HepG2 (cell line): Measurements from ENCODE around the gene PIP4K2B. TPM values are rescaled to one million over a fixed set of nuclear protein-coding genes. Genes with fewer than 3 reads are reported as not detected.

Experiments used
- ATAC-seq: fragments of 200-7000 bp; cut with Tn5 transposase; 3 replicates; pipeline ENCODE4 v1.9.1; 2020; ENCODE audit warnings: mild to moderate bottlenecking, moderate library complexity
- BruUV-seq: library from RNA; stranded (reverse); fragments of 400-500 nt; replicated peaks from 2 replicates; lab custom pipeline; 2021; lab: Mats Ljungman, UMichigan
- CTCF ChIA-PET: fragments of 300-600 bp; formaldehyde crosslinking; extraction: SDS; loops from one replicate; lab custom pipeline; 2021; ENCODE audit warnings: low total read pairs, inconsistent platforms, low intra/inter-chr PET ratio; lab: Yijun Ruan, JAX
- POLR2A ChIA-PET: fragments of 350-600 bp; sonication (Branson Sonifier 250); formaldehyde crosslinking; loops from one replicate; lab custom pipeline; 2020; ENCODE audit warnings: antibody characterized with exemption, inconsistent platforms; lab: Yijun Ruan, JAX
- DNase-seq: peaks from one replicate; pipeline ENCODE4 v3.0.0-alpha.2; 2015; ENCODE audit warnings: low spot score
- FAIRE-seq: peaks from 3 replicates; lab custom pipeline; 2011; peaks lifted over from hg19 to GRCh38; lab: Jason Lieb, UNC
- H2AFZ ChIP-seq: one replicate; pipeline ENCODE4 v1.6.1; 2011; ENCODE audit warnings: low read length, inconsistent platforms
- H3K27ac ChIP-seq: fragments of 300-600 bp; 3 replicates; pipeline ENCODE4 v1.8.0; 2011; ENCODE audit warnings: mixed run types, mild to moderate bottlenecking, mixed read lengths, low read length, inconsistent platforms; ENCODE audit not compliant: insufficient read depth; ENCODE audit errors: extremely low read length
- H3K27me3 ChIP-seq, 2 experiments: fragments of 200-600 bp in 1 of 2; 2 replicates in 1 of 2; 3 replicates in 1 of 2; pipeline versions ENCODE4 v1.6.0 to v1.8.0; 2011; ENCODE audit warnings: low read length in 2 of 2, mild to moderate bottlenecking in 2 of 2, moderate library complexity in 2 of 2, inconsistent platforms in 1 of 2; ENCODE audit not compliant: insufficient read depth in 2 of 2, control insufficient read depth in 1 of 2
- H3K36me3 ChIP-seq, 2 experiments: fragments of 200-600 bp in 1 of 2; replicated peaks in 1 of 2; 2 replicates in 1 of 2; 3 replicates in 1 of 2; pipeline versions ENCODE4 v1.5.1 to v1.8.0; 2011; ENCODE audit warnings: low read length in 2 of 2, inconsistent platforms in 1 of 2; ENCODE audit not compliant: insufficient read depth in 2 of 2, control insufficient read depth in 1 of 2
- H3K4me1 ChIP-seq: 2 replicates; pipeline ENCODE4 v1.5.1; 2012; ENCODE audit warnings: low read length, inconsistent platforms; ENCODE audit not compliant: insufficient read depth
- H3K4me2 ChIP-seq: 2 replicates; pipeline ENCODE4 v1.6.0; 2011; ENCODE audit warnings: low read depth, low read length, inconsistent platforms
- H3K4me3 ChIP-seq, 3 experiments: fragments of 200-600 bp in 1 of 3; sonication (generic), shearing (Covaris generic) in 1 of 3; replicated peaks in 1 of 3; 2 replicates each; pipeline ENCODE4 v1.5.1; 2011 to 2016; ENCODE audit warnings: low read length in 3 of 3, inconsistent platforms in 2 of 3, low read depth in 2 of 3, mild to moderate bottlenecking in 2 of 3, control low read depth in 1 of 3, mixed read lengths in 1 of 3; ENCODE audit not compliant: insufficient read depth in 1 of 3
- H3K79me2 ChIP-seq: one replicate; pipeline ENCODE4 v1.6.1; 2011; ENCODE audit warnings: low read length, inconsistent platforms; ENCODE audit not compliant: insufficient read depth
- H3K9ac ChIP-seq: 2 replicates; pipeline ENCODE4 v1.6.0; 2011; ENCODE audit warnings: mild to moderate bottlenecking, low read depth, low read length, inconsistent platforms; ENCODE audit not compliant: insufficient read depth
- H3K9me3 ChIP-seq: 2 replicates; pipeline ENCODE4 v1.5.1; 2012; ENCODE audit warnings: mild to moderate bottlenecking, low read length
- H4K20me1 ChIP-seq: 2 replicates; pipeline ENCODE4 v1.6.0; 2011; ENCODE audit warnings: inconsistent platforms, mild to moderate bottlenecking, low read length, moderate library complexity; ENCODE audit not compliant: insufficient read depth
- ATF3 ChIP-seq: sonication (generic); formaldehyde crosslinking; IDR thresholded peaks from 2 replicates; pipeline ENCODE4 v1.4.0; 2020; ENCODE audit warnings: missing genetic modification reagents
- GABPA ChIP-seq, 2 experiments: IDR thresholded peaks; 2 replicates each; pipeline ENCODE4 v1.6.1; 2011 to 2016; ENCODE audit warnings: low read depth in 2 of 2, low read length in 1 of 2, missing biosample characterization in 1 of 2, missing genetic modification characterization in 1 of 2
- GATA4 ChIP-seq: sonication (generic); IDR thresholded peaks from 2 replicates; pipeline ENCODE4 v1.6.1; 2016; ENCODE audit warnings: antibody characterized with exemption, low read depth, borderline replicate concordance
- MEIS2 ChIP-seq: sonication (generic); formaldehyde crosslinking; IDR thresholded peaks from 2 replicates; pipeline ENCODE4 v1.9.0; 2021; ENCODE audit warnings: mild to moderate bottlenecking, missing genetic modification reagents
- PAXIP1 ChIP-seq: sonication (generic); formaldehyde crosslinking; conservative IDR thresholded peaks from 2 replicates; pipeline ENCODE4 v1.4.0; 2020; ENCODE audit warnings: mild to moderate bottlenecking, missing genetic modification reagents, moderate library complexity
- YEATS4 ChIP-seq: sonication (generic); formaldehyde crosslinking; IDR thresholded peaks from 2 replicates; pipeline ENCODE4 v1.4.0; 2020; ENCODE audit warnings: missing genetic modification reagents, borderline replicate concordance
- ZBTB21 ChIP-seq: sonication (generic); formaldehyde crosslinking; IDR thresholded peaks from 2 replicates; pipeline ENCODE4 v1.4.0; 2020; ENCODE audit warnings: missing genetic modification reagents
- ZBTB42 ChIP-seq: sonication (generic); formaldehyde crosslinking; IDR thresholded peaks from 2 replicates; pipeline ENCODE4 v1.5.0; 2020; ENCODE audit warnings: mild to moderate bottlenecking, missing genetic modification reagents
- ZFP82 ChIP-seq: sonication (generic); formaldehyde crosslinking; IDR thresholded peaks from 2 replicates; pipeline ENCODE4 v1.5.1; 2020; ENCODE audit warnings: mild to moderate bottlenecking, missing genetic modification reagents, borderline replicate concordance
- ZMYM4 ChIP-seq: sonication (generic); formaldehyde crosslinking; IDR thresholded peaks from 2 replicates; pipeline ENCODE4 v1.8.1; 2023; ENCODE audit warnings: mild to moderate bottlenecking, missing genetic modification reagents
- ZNF552 ChIP-seq: sonication (generic); formaldehyde crosslinking; IDR thresholded peaks from 2 replicates; pipeline ENCODE4 v1.9.0; 2022; ENCODE audit warnings: missing genetic modification reagents, mild to moderate bottlenecking, borderline replicate concordance
- ZNF607 ChIP-seq: sonication (generic); formaldehyde crosslinking; IDR thresholded peaks from 2 replicates; pipeline ENCODE4 v1.5.1; 2020; ENCODE audit warnings: missing genetic modification reagents, mild to moderate bottlenecking, borderline replicate concordance
- ZNF644 ChIP-seq: IDR thresholded peaks from 2 replicates; pipeline ENCODE4 v1.6.1; 2016; ENCODE audit warnings: low read depth
- ZNF674 ChIP-seq: sonication (generic); formaldehyde crosslinking; IDR thresholded peaks from 2 replicates; pipeline ENCODE4 v1.5.0; 2020; ENCODE audit warnings: low read depth, mild to moderate bottlenecking, missing genetic modification reagents
- ZNF761 ChIP-seq: sonication (generic); formaldehyde crosslinking; conservative IDR thresholded peaks from 2 replicates; pipeline ENCODE4 v1.4.0; 2020; ENCODE audit warnings: mild to moderate bottlenecking, missing genetic modification reagents
- WGBS: methylation state at CpG from one replicate; pipeline ENCODE4 v1.1.6; 2017; ENCODE audit warnings: low lambda C conversion rate; 5-methylcytosine and 5-hydroxymethylcytosine counted together
- in situ Hi-C: cut with HindIII; loops from 2 replicates; pipeline ENCODE4 v1.10.0; 2017; ENCODE audit warnings: low pct_unique_long_range_greater_than_20kb; ENCODE audit not compliant: extremely low pct_ligation_motif_present
- intact Hi-C: fragments of 100-400 bp; cut with micrococcal nuclease; formaldehyde crosslinking; loops from one replicate; pipeline ENCODE4 v1.10.0; 2022; ENCODE audit not compliant: unreplicated experiment
- polyA plus RNA-seq, 8 experiments: library from polyadenylated mRNA; depleted of rRNA in 3 of 8; stranded (reverse) in 7 of 8; unstranded in 1 of 8; fragments of >200 nt; fragmentation: Illumina TruSeq in 4 of 8; extraction: Trizol in 4 of 8; gene quantifications; 2 replicates each; pipeline versions ENCODE4 v1.2.1 to v1.2.3, GENCODE V29; 2011 to 2016; ENCODE audit warnings: low read depth in 4 of 8, missing spikeins in 1 of 8, mixed read lengths in 1 of 8; ENCODE audit not compliant: insufficient read depth in 1 of 8
- total RNA-seq, 5 experiments: library from RNA; depleted of rRNA; stranded (reverse); fragments of >200 nt; fragmentation: Illumina TruSeq; extraction: Trizol; gene quantifications; 2 replicates each; pipeline ENCODE4 v1.2.3, GENCODE V29; 2016; ENCODE audit warnings: low read depth in 1 of 5
- TF ChIP-seq, protein P1 (sequence below): sonication (generic); formaldehyde crosslinking; IDR thresholded peaks from 2 replicates; pipeline ENCODE4 v1.4.0; 2020; ENCODE audit warnings: missing genetic modification reagents

Gene PIP4K2B
- total and polyA plus RNA-seq, 2 of the 13 experiments (the other 11 are each of a cell fraction or from before 2014, with no cell fraction given): 20.4 to 54.0 TPM

- TF ChIP-seq PAXIP1 (CRISPR knock-in tag): 0 out of 2 replicates have a peak, but pooled peaks have one; percentile 8
- TF ChIP-seq GATA4: 0 out of 2 replicates have a peak, but pooled peaks have one; percentile 11
- no peak for TF ChIP-seq MEIS2 (CRISPR knock-in tag)
- TF ChIP-seq GABPA (IDR thresholded peaks at IDR 0.05; ENCODE audit: low read depth, low read length): no peak
- TF ChIP-seq GABPA (CRISPR knock-in tag; IDR thresholded peaks at IDR 0.05; ENCODE audit: low read depth): no peak
- TF ChIP-seq ZNF607 (CRISPR knock-in tag): no peak
- no peak for TF ChIP-seq ZNF761 (CRISPR knock-in tag)
- TF ChIP-seq, all 625 proteins: peak for 17
Measured at GRCh38 chr17:38750044-38750311, 49.4 kb downstream of the PIP4K2B start (continued).

DNA sequence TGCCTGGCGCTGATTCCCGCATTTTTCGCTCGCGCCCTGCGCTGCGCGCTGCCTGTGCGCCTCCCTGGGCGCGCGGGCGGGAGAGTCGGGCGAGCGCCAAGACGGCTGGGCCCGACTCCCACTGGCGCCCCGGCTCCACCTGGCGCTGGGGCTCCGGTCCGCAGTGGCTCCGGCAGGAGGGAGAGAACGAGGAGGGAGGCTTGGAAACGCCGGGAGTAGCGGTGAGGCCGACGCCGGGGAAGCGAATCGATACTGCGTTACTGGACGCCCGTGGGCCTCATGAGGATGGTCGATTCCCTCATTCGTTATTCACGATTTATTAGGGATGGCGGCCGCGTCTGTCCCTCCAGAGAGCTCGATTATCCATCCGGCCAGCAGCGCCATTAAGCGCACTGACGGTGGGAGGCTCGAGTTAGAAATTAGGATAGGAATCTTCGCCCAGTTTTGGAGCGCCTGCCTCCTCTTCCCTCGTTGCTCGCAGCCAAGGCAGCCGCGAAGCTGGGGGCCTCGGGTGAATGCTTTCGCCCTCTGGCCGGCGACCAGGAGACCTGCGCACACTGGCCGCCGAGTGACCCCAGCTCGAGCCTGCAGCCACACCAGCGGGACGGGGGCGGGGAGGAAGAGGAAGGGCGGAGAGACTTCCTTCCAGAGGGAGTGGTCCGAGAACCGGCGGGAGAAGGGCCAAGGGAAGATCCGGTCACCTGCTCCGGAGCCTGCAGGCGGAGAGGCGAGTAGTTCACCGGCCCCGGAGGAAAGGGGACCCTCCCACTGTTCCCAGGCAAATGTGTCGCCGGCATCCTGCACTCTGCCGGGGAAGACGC is 49.9 kb downstream of the PIP4K2B start:
- Histone ChIP-seq H3K4me3 (peak overlapping the region; percentile 82 to 93 (median 84)), H3K27ac (peak overlapping the region; percentile 68), H4K20me1 (no peaks in the 10 kb centered on the region), H3K36me3 (peaks cover 0 to 1% of the 10 kb centered on the region in 2 experiments; a peak in 1 of 5 replicates), H3K79me2 (peaks cover 43% of the 10 kb centered on the region), H3K4me2 (peak overlapping the region; percentile 91), H3K9ac (peak overlapping the region; percentile 68), H3K4me1 (peaks cover 52% of the 10 kb centered on the region), H3K27me3 (no peaks in the 10 kb centered on the region; a peak in 1 of 5 replicates), H3K9me3 (no peaks in the 10 kb centered on the region), H2AFZ (no peak overlapping the region)
- ATAC-seq: peak; percentile 32
- in situ Hi-C loops: loop anchor here (25.0 kb wide), 1 partner anchor 413 kb away; the partner anchor contains the start of genes ARL5C and PLXDC1
- no peak for FAIRE-seq
- TSS peak; percentile 71 for BruUV-seq
- ChIA-PET POLR2A (interaction anchor here (0.8 to 4.4 kb wide), 10 partner anchors 15 to 121 kb away, joined by 4 to 57 read pairs (median 6); partner anchors contain the start of genes CISD3 and LASP1), CTCF (no interaction called here)
- intact Hi-C loops: loop anchor here (2.0 to 5.0 kb wide), 3 partner anchors 19 to 1358 kb away; partner anchors contain the start of gene CISD3
- WGBS: under 1% methylated on average over 40 of the region's 79 CpGs
- DNase-seq: peak; percentile 89
- TF ChIP-seq ZBTB21 (CRISPR knock-in tag) (no peak), ZNF674 (CRISPR knock-in tag) (peak; percentile 37; the same call in 1 of the 2 replicates), ATF3 (CRISPR knock-in tag) (no peak), YEATS4 (CRISPR knock-in tag) (no peak), ZMYM4 (CRISPR knock-in tag) (peak; percentile 56), ZBTB42 (CRISPR knock-in tag) (peak; percentile 15; the same call in 1 of the 2 replicates), ZNF644 (CRISPR knock-in tag) (no peak; the same call in 1 of the 2 replicates), ZNF552 (CRISPR knock-in tag) (no peak), ZFP82 (CRISPR knock-in tag) (peak; percentile 49; the same call in 1 of the 2 replicates)
- TF ChIP-seq, protein P1, sequence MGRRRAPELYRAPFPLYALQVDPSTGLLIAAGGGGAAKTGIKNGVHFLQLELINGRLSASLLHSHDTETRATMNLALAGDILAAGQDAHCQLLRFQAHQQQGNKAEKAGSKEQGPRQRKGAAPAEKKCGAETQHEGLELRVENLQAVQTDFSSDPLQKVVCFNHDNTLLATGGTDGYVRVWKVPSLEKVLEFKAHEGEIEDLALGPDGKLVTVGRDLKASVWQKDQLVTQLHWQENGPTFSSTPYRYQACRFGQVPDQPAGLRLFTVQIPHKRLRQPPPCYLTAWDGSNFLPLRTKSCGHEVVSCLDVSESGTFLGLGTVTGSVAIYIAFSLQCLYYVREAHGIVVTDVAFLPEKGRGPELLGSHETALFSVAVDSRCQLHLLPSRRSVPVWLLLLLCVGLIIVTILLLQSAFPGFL (CRISPR knock-in tag): no peak
